H9 (cell line): ENCODE results near the gene SUPT3H. TPM values are rescaled to one million over a fixed set of nuclear protein-coding genes. Genes with fewer than 3 reads are reported as not detected.

Source experiments
- DNase-seq: peaks from one replicate; pipeline ENCODE4 v3.0.0-alpha.2; 2017
- H2AFZ ChIP-seq: one replicate; pipeline ENCODE4 v1.6.1; 2013; ENCODE audit warnings: mild to moderate bottlenecking, low read length, control low read depth, moderate library complexity
- H2AK5ac ChIP-seq: 2 replicates; pipeline ENCODE4 v1.6.1; 2013; ENCODE audit warnings: low read length, control low read depth, mixed read lengths; ENCODE audit not compliant: insufficient read length
- H2BK120ac ChIP-seq: one replicate; pipeline ENCODE4 v1.6.1; 2013; ENCODE audit warnings: low read depth, mild to moderate bottlenecking, low read length, control low read depth, inconsistent platforms; ENCODE audit not compliant: poor library complexity, severe bottlenecking
- H2BK12ac ChIP-seq: 2 replicates; pipeline ENCODE4 v1.6.1; 2013; ENCODE audit warnings: low read length, control low read depth, mixed read lengths, low read depth; ENCODE audit not compliant: insufficient read length
- H2BK15ac ChIP-seq: 2 replicates; pipeline ENCODE4 v1.6.1; 2013; ENCODE audit warnings: low read depth, low read length, control low read depth
- H2BK20ac ChIP-seq: one replicate; pipeline ENCODE4 v1.6.1; 2013; ENCODE audit warnings: low read depth, mild to moderate bottlenecking, low read length, control low read depth, inconsistent platforms; ENCODE audit not compliant: poor library complexity, severe bottlenecking
- H2BK5ac ChIP-seq: 2 replicates; pipeline ENCODE4 v1.6.1; 2013; ENCODE audit warnings: low read length, control low read depth, mixed read lengths; ENCODE audit not compliant: insufficient read length
- H3K14ac ChIP-seq: 2 replicates; pipeline ENCODE4 v1.6.1; 2013; ENCODE audit warnings: low read length, control low read depth; ENCODE audit not compliant: insufficient read depth
- H3K18ac ChIP-seq: 2 replicates; pipeline ENCODE4 v1.6.1; 2013; ENCODE audit warnings: low read depth, mild to moderate bottlenecking, mixed read lengths, low read length, control low read depth; ENCODE audit not compliant: insufficient read length
- H3K23ac ChIP-seq: 2 replicates; pipeline ENCODE4 v1.6.1; 2013; ENCODE audit warnings: low read length, control low read depth, mixed read lengths, low read depth; ENCODE audit not compliant: insufficient read length
- H3K23me2 ChIP-seq: 2 replicates; pipeline ENCODE4 v1.6.1; 2013; ENCODE audit warnings: low read depth, mild to moderate bottlenecking, mixed read lengths, low read length, control low read depth; ENCODE audit not compliant: insufficient read length, poor library complexity, severe bottlenecking
- H3K27ac ChIP-seq: 2 replicates; pipeline ENCODE4 v1.5.1; 2013; ENCODE audit warnings: low read length, control low read depth, mixed read lengths, low read depth; ENCODE audit not compliant: insufficient read length
- H3K27me3 ChIP-seq: 2 replicates; pipeline ENCODE4 v1.6.1; 2013; ENCODE audit warnings: low read length, control low read depth, inconsistent platforms; ENCODE audit not compliant: insufficient read depth
- H3K4ac ChIP-seq: 2 replicates; pipeline ENCODE4 v1.6.1; 2013; ENCODE audit warnings: low read depth, mild to moderate bottlenecking, control low read depth, inconsistent platforms, low read length, moderate library complexity
- H3K4me1 ChIP-seq: 2 replicates; pipeline ENCODE4 v1.6.1; 2013; ENCODE audit warnings: low read length, control low read depth, inconsistent platforms; ENCODE audit not compliant: insufficient read depth
- H3K4me2 ChIP-seq: 2 replicates; pipeline ENCODE4 v1.6.1; 2013; ENCODE audit warnings: low read length, control low read depth, mixed read lengths; ENCODE audit not compliant: insufficient read length, insufficient read depth
- H3K56ac ChIP-seq: 2 replicates; pipeline ENCODE4 v1.6.1; 2013; ENCODE audit warnings: low read depth, mild to moderate bottlenecking, mixed read lengths, low read length, control low read depth; ENCODE audit not compliant: insufficient read length
- H3K79me1 ChIP-seq: 2 replicates; pipeline ENCODE4 v1.6.1; 2013; ENCODE audit warnings: low read depth, mild to moderate bottlenecking, moderate library complexity, low read length, control low read depth, inconsistent platforms; ENCODE audit not compliant: insufficient read depth, poor library complexity, severe bottlenecking
- H3K79me2 ChIP-seq: 2 replicates; pipeline ENCODE4 v1.6.1; 2013; ENCODE audit warnings: low read length, control low read depth, inconsistent platforms; ENCODE audit not compliant: insufficient read depth
- H3K9ac ChIP-seq: 2 replicates; pipeline ENCODE4 v1.6.1; 2013; ENCODE audit warnings: low read length, control low read depth, mixed read lengths; ENCODE audit not compliant: insufficient read length; ENCODE audit errors: extremely low read depth
- H3K9me3 ChIP-seq: one replicate; pipeline ENCODE4 v1.6.1; 2013; ENCODE audit warnings: low read depth, low read length, inconsistent platforms; ENCODE audit not compliant: control insufficient read depth
- H3T11ph ChIP-seq: one replicate; pipeline ENCODE4 v1.6.1; 2013; ENCODE audit warnings: mild to moderate bottlenecking, low read length, control low read depth, inconsistent platforms
- H4K20me1 ChIP-seq: one replicate; pipeline ENCODE4 v1.6.1; 2013; ENCODE audit not compliant: control insufficient read depth, insufficient read length, insufficient read depth
- H4K5ac ChIP-seq: 2 replicates; pipeline ENCODE4 v1.6.1; 2013; ENCODE audit warnings: low read depth, mild to moderate bottlenecking, mixed read lengths, low read length, control low read depth; ENCODE audit not compliant: insufficient read length
- H4K8ac ChIP-seq: replicated peaks from 2 replicates; pipeline ENCODE4 v1.6.1; 2013; ENCODE audit warnings: low read length, control low read depth, mixed read lengths, low read depth; ENCODE audit not compliant: insufficient read length
- H4K91ac ChIP-seq: 2 replicates; pipeline ENCODE4 v1.6.1; 2013; ENCODE audit warnings: low read depth, mild to moderate bottlenecking, moderate library complexity, mixed read lengths, low read length, control low read depth; ENCODE audit not compliant: insufficient read length
- H3K27ac Mint-ChIP-seq, 3 experiments: 2 replicates in 2 of 3; 3 replicates in 1 of 3; pipeline ENCODE4 v1.8.0; 2020 to 2021; ENCODE audit warnings: mixed read lengths in 3 of 3, mild to moderate bottlenecking in 1 of 3, moderate library complexity in 1 of 3
- H3K27me3 Mint-ChIP-seq: 2 replicates; pipeline ENCODE4 v1.8.0; 2021; ENCODE audit warnings: low read depth, mild to moderate bottlenecking, moderate library complexity, mixed read lengths
- H3K36me3 Mint-ChIP-seq, 3 experiments: 2 replicates in 2 of 3; 3 replicates in 1 of 3; pipeline ENCODE4 v1.8.0; 2020 to 2021; ENCODE audit warnings: low read depth in 3 of 3, mixed read lengths in 3 of 3; ENCODE audit not compliant: insufficient read depth in 1 of 3
- H3K4me1 Mint-ChIP-seq, 2 experiments: 2 replicates each; pipeline ENCODE4 v1.8.0; 2020; ENCODE audit warnings: mixed read lengths in 2 of 2
- H3K4me3 Mint-ChIP-seq, 2 experiments: 2 replicates in 1 of 2; 3 replicates in 1 of 2; pipeline ENCODE4 v1.8.0; 2020 to 2021; ENCODE audit warnings: mild to moderate bottlenecking in 2 of 2, mixed read lengths in 2 of 2, moderate library complexity in 1 of 2
- H3K9me3 Mint-ChIP-seq, 2 experiments: 2 replicates in 1 of 2; 3 replicates in 1 of 2; pipeline ENCODE4 v1.8.0; 2020; ENCODE audit warnings: mild to moderate bottlenecking in 2 of 2, mixed read lengths in 2 of 2, moderate library complexity in 1 of 2
- WGBS: extraction: QIAGEN DNeasy Blood & Tissue Kit; methylation state at CpG from one replicate; pipeline ENCODE4 v1.1.7; 2013; ENCODE audit warnings: missing lambda C conversion rate, low lambda C conversion rate, mixed read lengths; ENCODE audit not compliant: insufficient read length; ENCODE audit errors: extremely low coverage; 5-methylcytosine and 5-hydroxymethylcytosine counted together
- total RNA-seq: library from RNA; stranded (reverse); gene quantifications from 2 replicates; pipeline ENCODE4 v1.2.1, GENCODE V29; 2021
- TF ChIP-seq, protein P1 (sequence below): fragments of 200-600 bp; sonication (generic); conservative IDR thresholded peaks from 3 replicates; pipeline ENCODE4 v1.8.0; 2021; ENCODE audit warnings: antibody characterized with exemption, mild to moderate bottlenecking

The SUPT3H gene
- total RNA-seq, 1 experiment from 2014 or later: 22.5 TPM

DNA sequence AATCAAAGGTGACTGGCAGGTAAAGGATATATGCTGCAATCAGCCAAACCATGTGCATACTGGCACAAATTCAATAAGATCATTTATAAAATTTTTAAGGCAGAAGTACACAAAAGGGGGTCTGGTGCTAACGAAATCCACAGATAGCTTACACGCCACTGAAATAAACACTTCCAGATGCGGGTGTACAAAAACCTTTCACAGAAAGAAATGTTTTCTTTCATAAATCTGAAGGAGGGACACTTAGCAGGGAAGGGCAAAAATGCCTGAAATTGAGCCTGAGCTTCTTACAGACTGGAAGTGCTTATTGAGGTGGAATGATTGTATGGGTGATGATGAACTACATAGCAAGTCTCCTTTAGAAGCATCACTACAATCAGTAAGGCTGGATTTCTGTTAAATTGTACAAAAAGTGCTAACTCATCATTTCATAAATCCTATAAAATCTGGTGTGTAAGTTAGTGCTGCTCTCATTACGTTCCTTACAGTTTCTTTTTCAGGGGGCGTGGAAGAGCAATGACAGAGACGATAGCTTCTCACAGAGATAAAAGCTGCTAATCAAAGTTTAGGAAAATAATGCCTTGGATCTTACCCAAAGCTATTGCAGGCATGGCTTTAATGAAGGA lies 458.9 kb downstream of the SUPT3H start:
- no peaks in the 10 kb centered on the region for H3K23me2 ChIP-seq
- no peak overlapping the region for H3K27ac ChIP-seq
- no peaks in the 10 kb centered on the region for H3K79me2 ChIP-seq

More for the DNA sequence above, 458.9 kb downstream of the SUPT3H start:
- H3K9me3 Mint-ChIP-seq: no peaks in the 10 kb centered on the region
- H3K14ac ChIP-seq: no peak overlapping the region
- no peak overlapping the region for H3K27ac Mint-ChIP-seq
- no peak overlapping the region for H2BK5ac ChIP-seq
- no peak overlapping the region for H2AK5ac ChIP-seq
- no peaks in the 10 kb centered on the region for H3K4me1 ChIP-seq
- no peaks in the 10 kb centered on the region for H3K79me1 ChIP-seq
- H3K9ac ChIP-seq: no peak overlapping the region
- no peak overlapping the region for H3K4me2 ChIP-seq
- no peak overlapping the region for H4K91ac ChIP-seq
- no peak for DNase-seq
- no peaks in the 10 kb centered on the region for H3K9me3 ChIP-seq
- no peak overlapping the region for H2BK15ac ChIP-seq
- H3K36me3 Mint-ChIP-seq: no peaks in the 10 kb centered on the region
- no peak overlapping the region for H4K8ac ChIP-seq
- TF ChIP-seq, protein P1, sequence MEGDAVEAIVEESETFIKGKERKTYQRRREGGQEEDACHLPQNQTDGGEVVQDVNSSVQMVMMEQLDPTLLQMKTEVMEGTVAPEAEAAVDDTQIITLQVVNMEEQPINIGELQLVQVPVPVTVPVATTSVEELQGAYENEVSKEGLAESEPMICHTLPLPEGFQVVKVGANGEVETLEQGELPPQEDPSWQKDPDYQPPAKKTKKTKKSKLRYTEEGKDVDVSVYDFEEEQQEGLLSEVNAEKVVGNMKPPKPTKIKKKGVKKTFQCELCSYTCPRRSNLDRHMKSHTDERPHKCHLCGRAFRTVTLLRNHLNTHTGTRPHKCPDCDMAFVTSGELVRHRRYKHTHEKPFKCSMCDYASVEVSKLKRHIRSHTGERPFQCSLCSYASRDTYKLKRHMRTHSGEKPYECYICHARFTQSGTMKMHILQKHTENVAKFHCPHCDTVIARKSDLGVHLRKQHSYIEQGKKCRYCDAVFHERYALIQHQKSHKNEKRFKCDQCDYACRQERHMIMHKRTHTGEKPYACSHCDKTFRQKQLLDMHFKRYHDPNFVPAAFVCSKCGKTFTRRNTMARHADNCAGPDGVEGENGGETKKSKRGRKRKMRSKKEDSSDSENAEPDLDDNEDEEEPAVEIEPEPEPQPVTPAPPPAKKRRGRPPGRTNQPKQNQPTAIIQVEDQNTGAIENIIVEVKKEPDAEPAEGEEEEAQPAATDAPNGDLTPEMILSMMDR: no peak
- H3K4me1 Mint-ChIP-seq: no peaks in the 10 kb centered on the region
- no peak overlapping the region for H2BK20ac ChIP-seq
- H3K27me3 Mint-ChIP-seq: no peaks in the 10 kb centered on the region
- H3K27me3 ChIP-seq: no peaks in the 10 kb centered on the region
- H4K5ac ChIP-seq: no peak overlapping the region
- H3K4ac ChIP-seq: no peak overlapping the region
- no peak overlapping the region for H3K18ac ChIP-seq
- no peak overlapping the region for H3K23ac ChIP-seq
- H2BK12ac ChIP-seq: no peak overlapping the region
- no peaks in the 10 kb centered on the region for H4K20me1 ChIP-seq
- no peak overlapping the region for H2AFZ ChIP-seq
- WGBS: no CpG with 5 or more reads among the region's 6 CpGs
- H3K56ac ChIP-seq: no peak overlapping the region
- no peak overlapping the region for H3T11ph ChIP-seq
- no peak overlapping the region for H2BK120ac ChIP-seq
- no peak overlapping the region for H3K4me3 Mint-ChIP-seq
